C1 segment of cervical spinal cord (tissue), 14 donors: Measurements from ENCODE around the gene PTPN14.

ENCODE experiments used
- DNase-seq, 14 donors: peaks; one replicate each; lab custom pipeline; 2025; lab: John Stamatoyannopoulos, UW

PTPN14 gene

DNA sequence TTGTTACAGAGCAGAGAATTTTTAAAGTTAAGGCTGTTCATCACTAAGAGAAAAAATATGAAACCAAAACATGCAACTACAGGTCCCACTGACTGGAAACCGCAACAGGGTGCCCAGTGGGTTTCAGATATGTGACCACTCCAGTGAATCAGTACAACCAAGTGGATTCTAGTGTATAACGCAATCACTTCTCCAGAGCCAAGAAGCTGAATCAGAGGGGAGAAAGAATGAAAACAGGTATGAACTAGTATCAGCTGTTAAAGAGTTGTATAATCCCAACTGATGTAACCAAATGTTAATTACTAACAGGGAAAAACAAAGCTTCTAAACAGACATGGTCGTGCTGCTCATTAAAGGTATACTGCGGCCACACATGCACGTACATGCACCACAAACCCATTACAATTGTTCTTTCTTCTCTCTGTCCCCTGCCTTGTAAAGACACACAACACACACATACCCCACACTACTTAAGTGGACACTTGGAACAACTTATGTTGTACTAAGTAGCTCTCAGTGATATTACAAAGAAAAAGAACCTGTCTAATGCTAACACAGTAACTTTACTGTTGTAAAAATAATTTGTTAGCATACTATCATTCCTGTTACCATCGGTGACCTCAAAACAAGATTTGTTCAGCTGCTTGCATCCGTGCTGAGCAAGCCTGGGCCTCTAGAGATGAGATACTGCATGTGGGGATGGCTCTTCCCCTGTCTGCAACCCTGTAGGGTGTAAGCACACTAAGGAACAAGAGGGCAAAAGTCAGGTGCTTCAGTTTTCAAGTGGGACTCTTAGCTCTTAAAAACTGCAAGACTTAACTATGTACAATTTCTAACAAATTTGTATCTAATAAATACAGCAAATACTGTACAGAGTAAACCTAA lies 74.2 kb downstream of the PTPN14 start:
- DNase-seq: no peak

DNA sequence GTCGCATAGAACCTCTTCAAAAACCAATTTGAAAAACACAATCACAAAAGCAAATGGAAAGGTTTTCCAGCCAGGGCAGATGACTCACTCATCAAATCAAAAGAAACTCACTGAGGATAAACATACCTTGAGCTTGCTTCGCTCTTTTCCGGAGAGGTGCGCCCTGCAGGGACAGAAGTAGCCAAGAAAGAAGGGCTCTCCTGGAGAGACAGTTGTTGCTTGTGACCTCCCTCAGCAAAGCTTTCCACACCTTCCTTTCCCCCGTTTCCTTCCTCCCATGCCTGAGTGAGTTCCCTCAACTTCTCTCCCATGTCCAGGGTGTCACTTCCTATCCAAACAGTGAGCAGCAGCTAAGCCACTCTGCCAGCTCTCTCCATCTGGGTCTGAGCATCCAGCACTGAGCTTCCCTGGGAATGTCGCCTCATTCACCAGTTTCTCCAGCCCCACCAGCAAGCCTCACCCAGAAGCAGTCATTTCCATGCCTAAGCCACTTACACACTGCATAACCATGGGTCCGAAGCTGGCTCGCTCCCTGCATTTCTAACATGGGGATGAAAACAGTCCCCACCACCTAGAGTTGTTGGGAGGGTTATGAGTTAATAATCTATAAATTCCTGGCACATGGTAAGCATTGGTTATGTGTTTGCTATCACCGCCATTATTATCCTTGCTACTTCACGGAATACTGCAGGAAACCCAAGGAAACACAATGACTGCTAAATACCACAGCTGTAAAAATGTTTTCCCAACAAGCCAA lies 75.0 kb downstream of the PTPN14 start:
- DNase-seq: no peak

DNA sequence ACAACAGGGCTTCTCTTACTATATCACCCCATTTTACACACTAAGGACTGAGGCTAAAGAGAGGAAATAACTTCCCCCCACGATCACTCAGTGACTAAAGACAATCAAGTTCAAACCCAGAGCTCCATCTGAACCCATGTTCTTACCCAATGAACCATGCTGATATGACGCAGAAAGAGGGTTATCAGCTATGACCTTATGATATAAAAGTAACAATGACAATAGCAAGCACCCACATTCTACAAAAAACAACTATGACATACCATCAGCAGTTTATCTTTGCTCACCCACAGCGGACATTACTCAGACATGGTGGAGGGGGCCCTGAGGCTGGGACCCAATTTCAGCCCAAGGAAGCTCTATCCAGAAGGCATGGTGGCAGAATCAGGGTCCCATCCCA lies 75.7 kb downstream of the PTPN14 start:
- DNase-seq: no peak

DNA sequence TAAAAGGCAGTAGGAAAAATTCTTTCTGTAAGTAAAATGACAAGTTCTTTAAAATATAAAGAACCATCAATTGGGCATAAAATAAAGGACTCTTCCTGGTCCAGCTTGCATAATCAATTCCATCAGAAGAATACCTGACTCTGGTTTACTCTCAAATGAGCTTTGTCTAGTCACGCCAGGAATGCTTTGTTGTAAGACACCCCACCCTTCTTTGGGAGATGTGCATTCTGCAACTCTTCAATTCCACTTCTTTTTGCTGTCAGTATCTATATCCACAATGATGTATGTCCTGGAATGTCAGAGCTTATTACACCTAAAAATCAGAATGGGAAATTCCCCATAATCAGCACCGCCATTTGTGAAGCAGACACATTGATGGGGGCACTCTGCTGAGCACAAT lies 76.1 kb downstream of the PTPN14 start:
- no peak for DNase-seq

DNA sequence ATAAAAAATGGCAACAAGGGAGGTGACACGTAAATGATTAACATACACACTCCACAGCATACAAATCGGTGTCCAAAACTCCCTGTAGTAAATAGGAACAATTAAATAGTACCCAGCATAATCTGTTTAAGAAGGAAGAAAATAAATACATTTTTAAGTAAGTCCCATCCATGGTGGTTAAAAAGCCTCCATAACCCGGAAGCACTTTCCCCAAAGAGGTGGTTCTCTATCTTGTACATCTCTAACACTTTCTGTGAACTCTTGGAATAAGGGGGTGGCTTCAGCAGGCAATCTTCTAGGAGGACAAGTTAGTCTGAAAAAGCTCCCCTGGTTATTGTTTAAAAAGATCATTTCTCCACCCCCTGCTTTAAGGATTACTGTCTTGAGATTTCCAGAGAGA lies 76.9 kb downstream of the PTPN14 start:
- no peak for DNase-seq

DNA sequence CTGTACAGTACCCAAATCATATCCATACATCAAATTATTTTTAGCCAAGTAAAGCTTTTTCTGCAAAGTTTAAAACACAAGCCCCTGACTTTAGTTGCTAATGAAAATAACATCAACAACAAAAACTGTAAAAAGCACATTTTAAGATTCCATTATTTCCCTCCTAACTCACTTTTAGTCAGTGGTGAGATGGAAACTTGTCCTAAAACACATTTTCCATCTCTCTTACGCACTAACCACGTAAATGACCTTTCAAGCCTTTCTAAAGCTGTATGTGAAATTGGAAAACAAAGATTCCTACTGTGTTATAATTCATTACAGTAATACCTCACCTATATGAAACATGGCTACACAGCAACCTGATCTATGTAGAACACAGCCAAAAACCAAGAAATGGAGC lies 77.5 kb downstream of the PTPN14 start:
- no peak for DNase-seq

DNA sequence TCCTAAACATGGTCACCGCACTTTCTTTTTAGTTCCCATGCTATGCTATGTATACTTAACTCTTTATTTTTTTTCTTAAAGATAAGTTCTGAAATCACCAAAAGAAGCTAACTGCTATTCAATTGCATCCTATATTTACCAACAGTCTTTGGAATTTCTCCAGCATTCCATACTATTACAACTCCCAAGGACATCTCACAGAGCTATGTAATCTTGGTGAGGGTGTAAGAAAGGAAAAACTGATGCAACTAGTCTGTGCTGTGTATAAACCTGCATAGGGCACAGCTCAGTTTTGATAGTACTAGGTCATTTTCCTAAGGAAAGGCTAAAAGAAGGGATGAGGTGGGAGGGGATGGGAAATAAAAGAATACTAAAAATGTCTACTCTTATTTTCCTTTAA lies 78.0 kb downstream of the PTPN14 start:
- DNase-seq: no peak

DNA sequence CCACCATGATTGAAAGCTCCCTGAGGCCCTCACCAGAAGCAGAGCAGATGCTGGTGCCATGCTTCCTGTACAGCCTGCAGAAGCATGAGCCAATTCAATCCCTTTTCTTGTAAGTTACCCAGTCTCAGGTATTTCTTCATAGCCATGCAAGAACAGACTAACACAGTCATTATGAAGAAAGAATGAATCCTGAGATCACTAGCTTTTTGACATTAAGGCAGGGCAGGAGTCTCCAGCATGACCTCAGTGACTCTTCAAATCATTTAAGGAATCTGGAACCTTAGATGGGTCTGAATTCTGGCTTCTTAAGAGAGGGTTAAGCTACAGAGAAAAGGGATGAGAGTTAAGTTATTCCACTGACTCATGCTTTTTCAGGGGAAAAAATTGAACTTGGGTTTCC lies 79.0 kb downstream of the PTPN14 start:
- no peak for DNase-seq

DNA sequence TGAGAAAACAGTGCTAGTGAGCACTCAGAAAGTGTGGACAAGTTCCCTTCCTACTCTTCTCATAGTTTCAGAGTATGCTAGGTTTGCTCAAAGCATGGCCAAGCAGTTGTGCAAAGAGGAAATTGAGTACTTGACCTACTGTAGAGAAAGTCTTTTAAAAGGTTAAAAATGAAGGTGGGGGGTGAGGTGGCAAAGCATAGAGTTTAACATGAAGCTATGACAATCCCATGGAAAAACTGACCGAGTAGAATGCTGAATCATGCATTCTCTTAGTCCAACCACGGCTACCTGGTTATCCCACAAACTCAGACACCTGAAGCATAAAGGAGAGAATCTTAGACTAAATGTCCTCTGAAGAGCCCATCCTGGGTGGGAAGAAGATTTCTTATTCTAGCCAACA lies 79.9 kb downstream of the PTPN14 start:
- no peak for DNase-seq

DNA sequence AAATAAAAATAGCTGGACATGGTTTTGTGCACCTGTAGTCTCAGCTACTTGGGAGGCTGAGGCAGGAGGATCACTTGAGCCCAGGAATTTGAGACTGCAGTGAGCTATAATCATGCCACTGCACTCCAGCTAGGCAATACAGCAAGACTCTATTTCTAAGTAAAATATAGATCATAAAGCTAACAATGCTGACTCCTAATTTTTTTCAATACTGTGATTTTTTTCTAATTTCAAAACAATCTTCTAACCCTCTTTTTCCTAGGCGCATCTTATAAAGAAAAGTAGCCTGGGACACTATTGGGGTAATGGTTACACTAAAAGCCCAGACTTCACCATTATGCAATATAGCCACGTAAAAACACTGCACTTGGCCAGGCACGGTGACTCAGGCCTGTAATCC lies 81.3 kb downstream of the PTPN14 start:
- no peak for DNase-seq

DNA sequence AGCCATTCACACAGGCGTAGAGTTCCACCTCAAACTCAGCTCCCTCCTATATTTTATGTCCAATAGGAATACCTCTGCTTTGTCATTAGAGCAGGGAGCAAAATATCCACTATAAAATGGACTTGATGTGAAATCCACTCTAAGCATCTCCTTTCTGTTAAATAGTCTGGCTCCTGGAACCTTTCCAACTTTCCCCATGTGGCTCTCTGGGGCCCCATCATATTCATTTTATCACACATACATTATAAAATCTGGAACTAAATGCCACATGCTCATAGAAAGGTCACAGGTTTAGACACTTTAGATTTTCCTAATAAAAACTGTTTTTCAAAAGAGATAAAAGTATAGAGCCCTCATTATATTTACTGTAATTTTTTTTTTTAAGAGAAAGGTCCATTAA lies 82.1 kb downstream of the PTPN14 start:
- DNase-seq: no peak

DNA sequence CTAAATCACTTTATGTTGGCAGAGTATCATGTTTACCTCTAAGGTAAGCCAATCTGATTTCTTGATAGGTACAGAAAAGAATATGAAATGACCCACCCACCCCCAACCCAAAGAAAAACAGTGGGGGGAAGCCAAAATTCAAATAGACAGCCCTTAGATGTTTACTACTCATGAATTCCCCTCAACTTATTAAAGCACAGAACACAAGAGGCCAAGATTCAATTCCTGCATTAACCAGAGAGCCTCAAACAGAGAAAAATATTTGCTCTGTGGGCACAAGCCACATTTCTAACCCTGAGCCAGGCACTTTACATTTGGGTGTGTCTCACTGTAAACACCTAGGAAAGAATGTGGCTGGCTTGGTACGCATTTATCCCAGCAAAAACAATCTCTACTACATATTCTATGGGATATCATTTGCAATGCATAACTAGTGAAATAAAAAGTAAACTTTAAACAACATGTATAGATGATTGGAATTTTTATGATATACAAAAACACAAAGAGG lies 84.3 kb downstream of the PTPN14 start:
- DNase-seq: no peak

DNA sequence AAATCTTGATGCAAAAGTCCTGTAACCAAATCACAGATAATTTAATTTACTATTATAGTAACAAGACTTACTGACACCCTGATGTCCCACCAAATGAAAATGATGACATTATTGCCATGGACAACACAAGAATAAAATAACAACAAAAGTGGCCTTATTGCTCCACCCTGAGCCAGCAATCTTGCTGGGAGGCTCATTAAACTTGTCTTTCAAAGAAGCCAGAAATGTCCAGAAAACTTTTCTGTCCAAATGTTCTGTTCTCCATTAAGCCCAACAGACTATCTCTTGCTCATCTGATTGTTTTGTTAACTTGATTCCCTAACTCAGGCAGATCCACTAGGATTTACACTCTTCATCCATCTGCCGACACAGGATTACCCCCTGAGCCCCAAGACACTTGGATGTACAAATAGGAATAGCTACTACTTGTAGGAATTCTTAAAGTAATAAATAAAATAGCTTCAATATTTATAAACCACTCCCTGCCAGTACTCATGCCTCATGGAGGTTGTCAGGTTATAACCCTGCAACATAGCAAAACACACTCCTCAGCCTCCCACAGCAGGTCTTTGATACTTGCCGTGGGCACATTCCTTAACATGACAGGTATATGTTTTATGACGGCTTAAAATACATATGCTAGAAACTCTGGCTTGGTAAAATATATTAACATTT lies 84.9 kb downstream of the PTPN14 start:
- DNase-seq: no peak

DNA sequence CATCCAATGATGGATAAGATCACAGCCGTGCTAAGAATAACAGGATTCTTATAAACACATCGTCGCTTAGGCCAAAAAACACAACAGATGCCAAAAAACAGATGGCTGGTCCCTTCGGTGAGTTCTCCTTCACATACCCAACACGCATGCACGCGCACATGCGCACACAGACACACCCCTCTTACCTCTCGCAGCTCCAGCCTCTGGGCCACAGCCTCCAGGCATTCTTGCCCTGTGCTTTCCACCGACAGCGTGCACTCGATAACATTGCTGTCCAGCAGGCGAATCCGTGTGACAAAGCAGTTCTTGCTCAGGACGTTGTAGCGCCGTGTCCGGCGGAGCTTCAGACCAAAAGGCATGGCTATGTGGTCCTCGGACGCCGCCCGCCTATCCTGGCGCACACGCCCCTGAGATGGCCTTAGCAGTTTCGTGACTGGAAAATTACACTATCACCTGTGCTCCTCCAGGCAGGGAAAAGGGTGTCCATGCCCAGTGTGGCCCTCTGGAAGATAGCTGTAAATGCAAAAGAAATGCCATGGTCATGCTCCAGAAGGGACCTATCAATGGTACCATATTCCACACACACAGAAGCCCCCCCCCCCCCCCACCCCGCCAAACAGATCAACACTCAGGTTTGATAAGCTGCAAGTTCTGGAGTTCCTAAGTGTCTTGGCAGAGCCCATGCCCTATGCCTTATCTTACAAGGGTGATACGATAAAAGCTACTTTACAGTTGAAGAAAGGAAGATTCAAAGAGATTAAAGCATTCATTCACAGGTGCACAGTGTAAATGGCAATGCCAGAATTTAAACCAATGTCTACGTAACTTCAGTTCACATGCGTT lies 86.7 kb downstream of the PTPN14 start:
- DNase-seq: no peak

DNA sequence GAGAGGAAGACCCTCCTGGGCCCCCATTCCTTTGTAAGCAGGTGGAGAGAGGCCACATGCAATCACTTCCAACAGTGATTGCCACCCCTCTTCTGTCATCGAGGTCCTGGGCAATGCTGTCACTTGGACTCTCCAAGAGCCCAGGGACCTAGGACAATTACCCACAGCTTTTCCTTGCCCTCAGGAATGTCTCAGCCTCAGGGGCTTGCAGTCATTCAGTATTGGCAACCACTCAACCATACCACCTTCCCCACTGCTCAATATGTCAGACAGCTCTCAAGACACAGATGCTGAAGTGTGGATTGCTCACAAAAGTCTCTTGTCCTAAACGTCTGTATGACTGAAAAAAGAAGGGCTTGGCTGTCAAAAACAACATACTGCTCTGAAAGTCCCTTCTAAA lies 87.8 kb downstream of the PTPN14 start:
- DNase-seq: no peak

DNA sequence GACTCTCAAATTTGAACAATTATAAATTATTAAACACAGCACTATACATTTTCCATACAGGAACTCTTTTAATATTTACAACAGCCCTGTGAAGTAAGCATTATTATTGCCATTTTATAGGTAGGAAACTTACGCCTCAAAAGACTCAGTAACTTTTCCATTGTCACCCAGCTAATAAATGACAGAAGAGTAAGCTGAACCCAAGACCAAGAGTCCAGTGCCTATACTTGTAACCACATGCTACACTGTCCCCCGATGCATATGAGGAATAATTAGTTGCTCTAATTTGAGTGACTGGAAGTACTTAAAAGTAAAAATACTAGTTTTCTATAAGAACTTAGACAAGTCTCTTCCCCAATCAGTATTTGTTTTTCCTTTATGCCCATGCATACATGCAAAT lies 88.5 kb downstream of the PTPN14 start:
- DNase-seq: no peak

DNA sequence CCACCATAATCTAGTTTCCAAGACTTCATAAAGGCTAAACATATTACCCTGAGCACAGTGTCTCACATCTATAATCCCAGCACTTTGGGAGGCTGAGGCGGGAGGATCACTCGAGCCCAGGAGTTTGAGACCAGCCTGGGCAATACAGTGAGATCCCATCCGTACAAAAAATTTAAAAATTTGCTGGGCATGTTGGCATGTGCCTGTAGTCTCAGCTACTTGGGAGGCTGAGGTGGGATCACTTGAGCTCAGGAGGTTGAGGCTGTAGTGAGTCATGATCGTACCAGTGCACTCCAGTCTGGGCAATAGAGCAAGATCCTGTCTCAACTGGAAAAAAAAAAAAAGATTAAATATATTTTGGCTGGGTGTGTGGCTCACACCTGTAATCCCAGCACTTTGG lies 90.1 kb downstream of the PTPN14 start:
- DNase-seq: no peak

DNA sequence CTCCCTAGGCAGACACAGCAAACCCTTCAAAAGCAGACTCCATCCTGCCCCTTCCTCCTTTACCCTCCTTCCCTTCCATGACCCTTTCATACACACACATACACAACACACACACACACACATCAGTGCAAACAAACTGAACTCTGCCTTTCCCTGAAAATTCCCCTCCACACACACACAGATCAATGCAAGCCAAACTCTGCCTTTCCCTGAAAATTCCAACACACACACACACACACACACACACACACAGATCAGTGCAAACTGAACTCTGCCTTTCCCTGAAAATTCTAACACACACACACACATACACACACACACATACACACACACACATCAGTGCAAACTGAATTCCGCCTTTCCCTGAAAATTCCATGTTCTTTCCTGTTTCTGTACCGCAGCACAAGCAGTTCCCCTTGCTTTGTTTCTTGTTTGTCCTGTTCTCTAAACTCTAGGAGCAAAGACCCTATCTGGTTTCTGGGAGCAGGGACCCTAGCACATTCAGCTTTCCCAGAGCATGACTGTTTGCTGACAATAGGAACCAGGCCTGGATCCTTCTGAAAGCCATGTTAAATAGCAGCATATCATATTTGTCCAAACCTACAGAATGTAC lies 91.0 kb downstream of the PTPN14 start:
- no peak for DNase-seq

DNA sequence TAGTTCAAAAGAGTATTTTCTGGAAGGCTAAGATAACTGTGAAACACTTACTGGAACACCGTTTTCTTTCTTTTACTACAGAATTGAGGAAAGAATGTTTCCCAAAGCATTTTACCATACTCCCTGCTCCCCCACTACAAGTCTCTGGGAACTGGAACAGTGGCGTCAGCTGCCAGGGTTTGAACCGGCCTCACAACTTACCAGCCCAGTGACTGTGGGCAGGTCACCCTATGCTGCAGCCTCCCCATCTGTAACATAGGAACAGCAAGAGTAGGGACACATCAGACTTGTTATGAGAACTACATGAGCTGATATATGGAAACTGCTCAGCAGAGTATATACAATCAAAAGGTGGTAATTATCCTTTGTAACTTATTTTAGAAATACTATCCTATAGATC lies 91.5 kb downstream of the PTPN14 start:
- no peak for DNase-seq

DNA sequence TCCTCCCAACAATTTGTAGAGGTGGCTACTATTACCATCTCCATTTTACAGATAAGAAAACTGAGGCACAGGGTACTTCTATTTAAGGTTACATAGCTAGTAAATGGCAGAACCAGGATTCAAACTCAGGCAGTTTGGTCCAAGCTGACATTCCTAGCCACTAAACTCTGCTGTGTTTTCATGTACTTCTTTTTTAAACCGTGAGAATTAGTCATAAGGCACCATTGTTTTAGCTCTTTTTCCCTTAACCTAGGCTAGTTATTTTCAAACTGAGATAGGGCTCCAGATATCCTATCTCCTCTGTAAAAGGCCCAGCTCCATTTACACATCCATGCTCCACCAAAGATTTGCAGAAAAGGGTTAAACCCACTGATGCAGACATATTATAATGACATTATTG lies 92.9 kb downstream of the PTPN14 start:
- no peak for DNase-seq
